ENCODE results near the gene CDH12. TPM values are rescaled to one million over a fixed set of nuclear protein-coding genes. Genes with fewer than 3 reads are reported as not detected.
"Not testable (repeated sequence)": the region's sequence is repeated elsewhere in the genome, so short reads cannot be mapped to it uniquely, and the experiment has no call there.

Gene CDH12
- total RNA-seq, 1 donor from 2014 or later = not detected

- intact Hi-C loops (cut with micrococcal nuclease) = no loop called here
Measured at GRCh38 chr5:22314548-22314947, 538.6 kb downstream of the CDH12 start.

DNA sequence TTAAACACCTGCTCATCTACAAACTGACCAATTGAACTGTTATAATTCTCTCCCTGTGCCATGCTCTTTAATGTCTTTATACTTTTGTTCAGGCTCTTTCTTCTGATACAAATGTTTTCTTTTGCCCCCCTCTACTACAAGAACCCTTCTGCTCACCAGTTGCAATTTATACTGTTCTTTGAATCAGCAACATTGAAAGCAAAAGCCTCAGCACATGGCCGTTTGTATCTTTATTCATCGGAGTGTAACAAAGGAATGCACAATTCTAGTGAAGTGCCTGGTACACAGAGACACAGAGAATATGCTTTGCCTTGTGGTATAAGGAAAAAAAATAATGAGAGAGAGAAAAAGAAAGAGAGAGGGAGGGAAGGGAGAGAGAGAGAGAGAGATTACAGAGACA lies 547.1 kb downstream of the CDH12 start:
- intact Hi-C loops (cut with micrococcal nuclease) = no loop called here

DNA sequence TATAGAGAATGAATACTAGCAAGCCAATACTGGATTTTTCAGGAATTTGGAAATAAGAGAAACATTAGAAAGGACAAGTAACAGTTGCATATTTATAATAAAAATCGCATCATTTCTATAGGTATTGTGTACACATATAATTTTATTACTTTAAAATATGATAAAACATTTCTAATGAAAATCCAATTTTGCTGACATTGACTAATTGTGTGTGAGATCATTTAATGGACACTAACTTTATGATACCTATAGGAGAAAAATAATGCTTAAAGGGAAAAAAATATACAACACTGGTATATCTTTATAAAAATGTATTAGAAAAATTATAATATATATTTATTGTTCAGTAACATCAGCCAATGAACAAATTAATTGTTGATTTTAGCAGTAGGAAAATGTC lies 557.3 kb downstream of the CDH12 start:
- intact Hi-C loops (cut with micrococcal nuclease) = no loop called here

DNA sequence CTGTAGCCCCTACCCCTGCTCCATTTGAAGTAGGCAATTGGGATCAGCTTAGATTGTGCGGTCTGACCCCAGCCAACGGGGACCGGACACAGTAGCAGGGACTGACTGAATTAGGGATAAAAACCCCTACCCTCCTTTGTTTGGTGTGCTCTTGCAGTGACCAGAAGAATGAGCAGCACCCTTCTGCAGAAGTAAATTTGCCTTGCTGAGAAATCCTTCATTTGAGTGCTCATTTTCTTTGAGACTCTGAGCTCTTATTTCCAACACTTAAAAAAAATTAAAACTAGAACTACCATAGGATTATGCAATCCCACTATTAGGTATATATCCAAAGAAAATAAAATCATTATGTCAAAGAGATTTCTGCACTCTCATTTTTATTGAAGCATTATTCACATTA lies 560.0 kb downstream of the CDH12 start:
- intact Hi-C loops (cut with micrococcal nuclease) = no loop called here

- intact Hi-C loops (cut with micrococcal nuclease) = no loop called here
Measured at GRCh38 chr5:22278164-22278563, 575.0 kb downstream of the CDH12 start.

- intact Hi-C loops (cut with micrococcal nuclease) = no loop called here
Measured at GRCh38 chr5:22277006-22277405, 576.1 kb downstream of the CDH12 start.

- intact Hi-C loops (cut with micrococcal nuclease) = not testable (repeated sequence)
Measured at GRCh38 chr5:22265855-22266254, 587.3 kb downstream of the CDH12 start.

DNA sequence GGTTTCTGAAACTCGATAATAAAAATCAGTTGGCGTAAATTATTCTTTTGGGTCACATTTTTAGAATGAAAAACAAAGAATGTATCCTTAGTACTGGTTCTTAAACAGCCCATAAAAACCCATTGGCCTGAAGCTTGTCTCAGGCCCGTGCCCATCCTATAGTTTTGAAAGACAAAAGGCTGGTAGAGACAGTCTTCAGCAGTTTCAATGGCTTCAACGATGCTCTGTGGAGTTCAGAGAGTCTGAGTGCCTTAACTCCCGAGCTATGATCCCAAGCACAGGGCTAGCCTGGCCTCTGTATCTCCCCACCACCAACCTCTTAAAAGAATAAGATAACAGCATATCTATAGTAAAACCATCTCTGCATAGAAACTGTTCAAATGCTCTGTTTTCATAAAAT lies 595.0 kb downstream of the CDH12 start:
- intact Hi-C loops (cut with micrococcal nuclease) = no loop called here

GRCh38 chr5:22250528-22250927 lies 602.6 kb downstream of the CDH12 start:
- intact Hi-C loops (cut with micrococcal nuclease) = no loop called here

GRCh38 chr5:22249209-22249729 lies 603.9 kb downstream of the CDH12 start:
- intact Hi-C loops (cut with micrococcal nuclease) = no loop called here

- intact Hi-C loops (cut with micrococcal nuclease) = no loop called here
Measured at GRCh38 chr5:22245770-22246169, 607.4 kb downstream of the CDH12 start.

GRCh38 chr5:22242532-22242931 lies 610.6 kb downstream of the CDH12 start:
- intact Hi-C loops (cut with micrococcal nuclease) = no loop called here

DNA sequence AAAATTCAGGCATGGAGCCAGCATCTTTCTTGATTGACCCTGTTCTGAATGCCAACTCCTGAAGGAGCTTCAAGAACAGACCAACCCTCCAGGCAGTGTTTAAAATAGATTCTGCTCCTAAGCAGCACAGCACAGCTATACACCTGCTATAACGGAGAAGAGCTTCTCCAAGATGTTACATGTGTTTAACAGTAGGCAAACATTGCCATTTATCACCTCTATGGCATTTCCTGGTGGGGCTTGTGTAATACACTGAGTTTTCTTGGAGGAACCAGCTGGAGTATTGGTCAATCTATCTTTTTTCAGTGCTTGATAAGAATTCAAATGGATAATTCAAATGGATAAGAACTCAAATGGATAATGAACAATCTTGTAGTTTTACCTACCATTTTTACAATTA lies 615.1 kb downstream of the CDH12 start:
- intact Hi-C loops (cut with micrococcal nuclease) = no loop called here

- intact Hi-C loops (cut with micrococcal nuclease) = no loop called here
Measured at GRCh38 chr5:22226423-22226822, 626.7 kb downstream of the CDH12 start.

GRCh38 chr5:22223079-22223478 lies 630.1 kb downstream of the CDH12 start:
- intact Hi-C loops (cut with micrococcal nuclease) = no loop called here

GRCh38 chr5:22213703-22214495 lies 639.2 kb downstream of the CDH12 start:
- intact Hi-C loops (cut with micrococcal nuclease) = not testable (repeated sequence)

GRCh38 chr5:22212254-22212991 lies 640.7 kb downstream of the CDH12 start:
- intact Hi-C loops (cut with micrococcal nuclease) = not testable (repeated sequence)

- intact Hi-C loops (cut with micrococcal nuclease) = not testable (repeated sequence)
Measured at GRCh38 chr5:22208463-22208862, 644.7 kb downstream of the CDH12 start.

- intact Hi-C loops (cut with micrococcal nuclease) = not testable (repeated sequence)
Measured at GRCh38 chr5:22188651-22189050, 664.5 kb downstream of the CDH12 start.

DNA sequence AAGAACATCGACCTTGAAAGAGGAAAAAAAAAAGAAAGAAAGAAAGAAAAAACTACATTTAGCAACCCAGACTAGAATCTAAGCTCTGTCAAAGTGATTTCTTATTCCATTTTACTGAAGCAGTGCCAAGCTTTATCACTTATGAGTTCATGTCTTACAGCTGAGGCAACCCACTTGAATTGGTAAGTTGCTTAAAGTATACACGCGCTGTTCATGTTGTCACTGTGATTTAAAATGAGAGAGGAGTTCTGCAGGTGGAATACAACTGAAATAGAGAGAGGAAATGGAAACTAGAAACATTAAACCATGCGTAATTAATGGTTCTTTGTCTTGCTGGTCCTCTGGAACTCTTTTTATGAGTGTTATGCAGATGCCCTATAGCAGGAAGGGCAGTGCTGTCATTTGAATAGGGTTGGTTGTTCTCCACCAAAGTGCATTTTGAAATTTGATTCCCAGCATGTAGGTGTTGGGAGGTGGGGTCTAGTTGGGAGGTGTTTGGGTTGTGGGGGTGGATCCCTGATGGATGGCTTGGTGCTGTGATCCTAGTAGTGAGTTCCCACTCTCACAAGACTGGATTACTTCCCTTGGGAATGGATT lies 665.4 kb downstream of the CDH12 start:
- intact Hi-C loops (cut with micrococcal nuclease) = not testable (repeated sequence)

DNA sequence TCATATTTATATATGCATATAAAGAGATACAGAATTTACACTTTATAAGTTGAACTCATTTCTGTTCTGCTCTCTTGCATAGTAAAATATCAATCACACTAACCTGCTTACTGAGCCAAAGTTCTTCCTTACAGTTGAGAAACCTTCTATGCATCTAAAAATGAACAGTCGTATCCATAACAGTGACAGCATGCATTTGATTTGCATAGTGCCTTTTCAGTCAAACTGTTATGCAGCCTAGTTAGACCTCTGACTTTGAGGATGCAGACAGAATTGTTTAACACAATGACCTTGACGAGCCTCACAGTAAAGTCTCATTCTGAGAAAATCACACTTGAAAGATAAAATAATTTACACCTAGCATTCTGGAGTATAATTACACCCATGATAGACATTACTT lies 683.9 kb downstream of the CDH12 start:
- intact Hi-C loops (cut with micrococcal nuclease) = not testable (repeated sequence)

DNA sequence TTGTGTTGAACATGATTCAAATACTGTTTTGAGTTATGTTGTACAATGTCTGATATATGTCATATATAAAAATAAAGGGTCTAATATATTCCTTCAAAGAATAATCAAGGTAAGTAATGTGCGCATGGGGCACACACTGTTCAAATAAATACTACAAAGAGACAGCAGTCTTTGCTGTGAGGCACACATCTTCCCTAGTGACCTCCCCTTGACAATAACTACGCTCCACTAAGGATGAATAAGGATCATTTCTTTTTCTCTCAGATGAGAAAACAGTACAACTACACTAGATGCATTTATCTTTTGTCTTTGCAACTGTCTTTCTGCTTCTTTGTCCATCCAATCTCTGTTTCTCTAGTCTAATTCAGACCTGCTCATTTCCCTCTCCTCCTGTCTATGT lies 684.4 kb downstream of the CDH12 start:
- intact Hi-C loops (cut with micrococcal nuclease) = not testable (repeated sequence)
